ENCODE data around the gene ZNRF3. TPM values are rescaled to one million over a fixed set of nuclear protein-coding genes. Genes with fewer than 3 reads are reported as not detected.

Gene ZNRF3
- total RNA-seq, 4 donors from 2014 or later, result 10.4 to 18.0 (median 14.2) TPM

- peak in 1 of 2 donors; percentile 21 for DNase-seq
- Histone ChIP-seq H3K27me3 (no peaks in the 10 kb centered on the region), H3K4me1 (peaks cover 25 to 26% of the 10 kb centered on the region in 2 donors), H3K4me3 (replicated peaks in 1 of 3) (no peak overlapping the region), H3K9me3 (no peaks in the 10 kb centered on the region), H3K36me3 (no peaks in the 10 kb centered on the region), H3K27ac (peak overlapping the region; percentile 7 to 53 (median 19))
- intact Hi-C loops (cut with DNase I), result no loop called here
- TF ChIP-seq, protein P1, sequence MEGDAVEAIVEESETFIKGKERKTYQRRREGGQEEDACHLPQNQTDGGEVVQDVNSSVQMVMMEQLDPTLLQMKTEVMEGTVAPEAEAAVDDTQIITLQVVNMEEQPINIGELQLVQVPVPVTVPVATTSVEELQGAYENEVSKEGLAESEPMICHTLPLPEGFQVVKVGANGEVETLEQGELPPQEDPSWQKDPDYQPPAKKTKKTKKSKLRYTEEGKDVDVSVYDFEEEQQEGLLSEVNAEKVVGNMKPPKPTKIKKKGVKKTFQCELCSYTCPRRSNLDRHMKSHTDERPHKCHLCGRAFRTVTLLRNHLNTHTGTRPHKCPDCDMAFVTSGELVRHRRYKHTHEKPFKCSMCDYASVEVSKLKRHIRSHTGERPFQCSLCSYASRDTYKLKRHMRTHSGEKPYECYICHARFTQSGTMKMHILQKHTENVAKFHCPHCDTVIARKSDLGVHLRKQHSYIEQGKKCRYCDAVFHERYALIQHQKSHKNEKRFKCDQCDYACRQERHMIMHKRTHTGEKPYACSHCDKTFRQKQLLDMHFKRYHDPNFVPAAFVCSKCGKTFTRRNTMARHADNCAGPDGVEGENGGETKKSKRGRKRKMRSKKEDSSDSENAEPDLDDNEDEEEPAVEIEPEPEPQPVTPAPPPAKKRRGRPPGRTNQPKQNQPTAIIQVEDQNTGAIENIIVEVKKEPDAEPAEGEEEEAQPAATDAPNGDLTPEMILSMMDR (IDR thresholded peaks at IDR 0.05), result no peak
- no peak for TF ChIP-seq POLR2A (IDR thresholded peaks at IDR 0.05)
- WGBS, 2 donors, result 55 to 64% methylated on average over 4 of the region's 4 CpGs
Measured at GRCh38 chr22:29093501-29094300, 210.3 kb downstream of the ZNRF3 start.

- H3K27me3 ChIP-seq, result no peaks in the 10 kb centered on the region
- H3K4me3 ChIP-seq (replicated peaks in 1 of 3), result no peak overlapping the region
- peaks cover 22 to 26% of the 10 kb centered on the region in 2 donors for H3K4me1 ChIP-seq
- DNase-seq, result no peak
- 68 to 96% methylated on average over 2 of the region's 2 CpGs for WGBS, 2 donors
- no peaks in the 10 kb centered on the region for H3K9me3 ChIP-seq
- no peaks in the 10 kb centered on the region for H3K36me3 ChIP-seq
- TF ChIP-seq, protein P1 (IDR thresholded peaks at IDR 0.05), result no peak
- TF ChIP-seq POLR2A (IDR thresholded peaks at IDR 0.05), result no peak
- intact Hi-C loops (cut with DNase I), result no loop called here
- no peak overlapping the region for H3K27ac ChIP-seq
Measured at GRCh38 chr22:29095459-29095858, 212.1 kb downstream of the ZNRF3 start.

GRCh38 chr22:29096736-29097669 is 213.6 kb downstream of the ZNRF3 start:
- TF ChIP-seq, protein P1 (IDR thresholded peaks at IDR 0.05), result no peak
- no peak for TF ChIP-seq POLR2A (IDR thresholded peaks at IDR 0.05)
- Histone ChIP-seq H3K9me3 (no peaks in the 10 kb centered on the region), H3K27ac (no peak overlapping the region), H3K36me3 (no peaks in the 10 kb centered on the region), H3K4me1 (peaks cover 22 to 25% of the 10 kb centered on the region in 2 donors), H3K27me3 (no peaks in the 10 kb centered on the region), H3K4me3 (replicated peaks in 1 of 3) (no peak overlapping the region)
- intact Hi-C loops (cut with DNase I), result no loop called here
- 90 to 91% methylated on average over 13 of the region's 13 CpGs for WGBS, 2 donors
- DNase-seq, result no peak

- no peaks in the 10 kb centered on the region for H3K27me3 ChIP-seq
- H3K36me3 ChIP-seq, result no peaks in the 10 kb centered on the region
- DNase-seq, result no peak
- 73 to 91% methylated on average over 2 of the region's 2 CpGs for WGBS, 2 donors
- H3K4me3 ChIP-seq (replicated peaks in 1 of 3), result no peak overlapping the region
- H3K27ac ChIP-seq, result no peak overlapping the region
- H3K4me1 ChIP-seq, result peaks cover 10 to 12% of the 10 kb centered on the region in 2 donors
- intact Hi-C loops (cut with DNase I), result no loop called here
- H3K9me3 ChIP-seq, result no peaks in the 10 kb centered on the region
- no peak for TF ChIP-seq POLR2A (IDR thresholded peaks at IDR 0.05)
- TF ChIP-seq, protein P1 (IDR thresholded peaks at IDR 0.05), result no peak
Measured at GRCh38 chr22:29098296-29098695, 214.9 kb downstream of the ZNRF3 start.
